ENCODE data around the gene IL15. TPM values are rescaled to one million over a fixed set of nuclear protein-coding genes. Genes with fewer than 3 reads are reported as not detected.

Gene IL15
- polyA plus RNA-seq, 1 donor = 7.0 TPM

DNA sequence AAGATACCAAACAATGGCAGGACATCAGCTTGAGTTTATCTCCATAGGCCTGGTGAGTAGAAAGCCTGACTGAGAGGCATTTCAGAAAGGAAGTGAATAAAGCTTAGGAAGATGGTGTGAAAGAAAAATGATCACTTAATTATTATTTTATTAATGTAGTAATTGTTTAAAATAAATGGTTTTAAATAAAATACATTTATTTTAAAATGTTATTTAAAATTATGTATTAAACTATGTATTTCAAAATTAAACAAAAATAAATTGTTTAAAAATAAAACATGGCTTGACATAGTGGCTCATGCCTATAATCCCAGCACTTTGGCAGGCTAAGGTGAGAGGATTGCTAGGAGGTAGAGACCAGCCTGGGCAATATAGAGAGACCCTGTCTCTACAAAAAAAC, 145.8 kb downstream of the IL15 start:
- no peak for DNase-seq

Measured in hindlimb muscle (tissue), 1 donor.